GM20431 (cell line): Measurements from ENCODE around the gene HAUS8.

Source experiments
- in situ Hi-C: fragments of 300-500 bp; cut with MseI, MboI; formaldehyde crosslinking; loops from one replicate; pipeline ENCODE4 v1.15.0; 2020; ENCODE audit warnings: low sequenced_read_pairs; ENCODE audit not compliant: unreplicated experiment

The HAUS8 gene

GRCh38 chr19:17005000-17005399 lies 70.3 kb downstream of the HAUS8 start:
- in situ Hi-C loops = no loop called here

DNA sequence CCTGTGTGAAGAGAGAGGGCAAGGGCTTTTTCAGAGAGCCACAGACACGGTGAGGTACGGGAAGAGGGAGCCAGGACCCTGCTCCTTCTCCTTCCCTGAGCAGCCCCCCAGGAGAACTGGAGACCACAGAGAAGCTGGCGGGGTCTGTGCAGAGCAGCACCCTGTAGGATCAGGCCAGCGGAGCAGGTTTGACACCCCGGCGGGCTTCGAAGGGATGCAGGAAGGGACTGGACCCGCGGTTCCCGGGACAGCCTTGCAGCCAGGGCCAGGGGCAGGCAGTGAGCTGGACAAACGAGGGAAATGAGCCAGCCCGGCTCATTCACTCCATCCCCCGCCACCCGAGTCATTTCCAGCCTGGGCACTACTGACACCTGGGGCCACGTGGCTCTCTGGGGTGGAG lies 70.9 kb downstream of the HAUS8 start:
- in situ Hi-C loops = no loop called here

GRCh38 chr19:17002455-17002854 lies 72.8 kb downstream of the HAUS8 start:
- in situ Hi-C loops = no loop called here

DNA sequence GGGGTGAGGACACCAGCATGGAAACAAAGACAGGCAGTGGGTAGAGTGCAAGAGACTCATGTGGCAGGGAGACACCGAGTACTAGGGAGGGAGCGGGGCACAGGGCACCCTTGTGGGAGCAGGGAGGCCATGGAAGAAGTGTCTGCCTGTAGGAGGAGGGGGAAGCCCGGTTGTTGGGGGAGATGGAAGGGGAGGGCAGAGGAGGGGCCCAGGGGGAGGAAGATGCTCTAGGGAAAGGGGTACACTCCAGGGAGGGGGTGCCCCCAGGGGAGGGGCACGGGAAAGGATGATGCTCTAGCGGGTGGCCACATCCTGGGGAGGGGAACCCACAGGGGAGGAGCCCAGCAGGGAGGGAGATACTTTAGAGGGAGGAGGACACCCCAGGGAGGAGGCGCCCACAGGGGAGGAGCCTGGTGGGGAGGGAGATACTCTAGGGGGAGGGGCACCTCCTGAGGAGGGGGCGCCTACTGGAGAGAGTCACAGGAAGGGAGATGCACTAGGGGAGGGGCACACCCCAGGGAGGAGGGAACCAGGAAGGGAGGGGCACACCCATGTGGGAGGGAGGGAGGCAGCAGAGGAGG lies 73.6 kb downstream of the HAUS8 start:
- in situ Hi-C loops = no loop called here
